HG02973 (cell line): ENCODE data around the gene DIMT1.

ENCODE experiments used
- ATAC-seq: cut with Tn5 transposase; IDR thresholded peaks from one replicate; pipeline ENCODE4 v1.9.1; 2021; ENCODE audit warnings: moderate library complexity; ENCODE audit not compliant: unreplicated experiment

The DIMT1 gene

GRCh38 chr5:62403411-62404250 lies at the start of gene DIMT1:
TSS of gene DIMT1 (minus strand) at chr5:62403905. CDS start at chr5:62403772, 133 bp downstream.
- ATAC-seq, result peak; percentile 98

GRCh38 chr5:62450259-62450658 lies 46.6 kb upstream of the DIMT1 start:
- no peak for ATAC-seq

GRCh38 chr5:62448528-62448927 lies 44.8 kb upstream of the DIMT1 start:
- no peak for ATAC-seq

- ATAC-seq, result no peak
These were observed 28.9 kb upstream of the DIMT1 start for GRCh38 chr5:62432621-62433064.

GRCh38 chr5:62431735-62432620 lies 28.3 kb upstream of the DIMT1 start:
- ATAC-seq, result no peak

GRCh38 chr5:62424763-62425162 lies 21.1 kb upstream of the DIMT1 start:
- ATAC-seq, result no peak

GRCh38 chr5:62421414-62421813 lies 17.7 kb upstream of the DIMT1 start:
- no peak for ATAC-seq

- no peak for ATAC-seq
These were observed 15.9 kb upstream of the DIMT1 start for GRCh38 chr5:62419609-62420008.

GRCh38 chr5:62418462-62419076 lies 14.9 kb upstream of the DIMT1 start:
- no peak for ATAC-seq

- ATAC-seq, result no peak
These were observed 10.0 kb upstream of the DIMT1 start for GRCh38 chr5:62413711-62414110.

- ATAC-seq, result peak; percentile 93
These were observed 9.0 kb upstream of the DIMT1 start, which contains the start of gene IPO11 for GRCh38 chr5:62412549-62413329. TSS of gene IPO11 (plus strand) at chr5:62412763. CDS start at chr5:62437280, 24,517 bp downstream.

- ATAC-seq, result no peak
These were observed 8.3 kb downstream of the DIMT1 start for GRCh38 chr5:62395210-62395950.

GRCh38 chr5:62386824-62387223 lies 16.9 kb downstream of the DIMT1 start:
- ATAC-seq, result no peak

- ATAC-seq, result no peak
These were observed 17.8 kb downstream of the DIMT1 start for GRCh38 chr5:62385816-62386400.

- no peak for ATAC-seq
These were observed 18.6 kb downstream of the DIMT1 start for GRCh38 chr5:62385131-62385530.

- ATAC-seq, result no peak
These were observed 27.6 kb downstream of the DIMT1 start for GRCh38 chr5:62376064-62376463.

- ATAC-seq, result no peak
These were observed 28.1 kb downstream of the DIMT1 start for GRCh38 chr5:62375627-62376026.

- ATAC-seq, result no peak
These were observed 29.6 kb downstream of the DIMT1 start for GRCh38 chr5:62374090-62374489.

GRCh38 chr5:62373382-62373781 lies 30.3 kb downstream of the DIMT1 start:
- no peak for ATAC-seq
